Gastroesophageal sphincter (tissue), 4 donors: ENCODE data around the gene PNLIP. TPM values are rescaled to one million over a fixed set of nuclear protein-coding genes. Genes with fewer than 3 reads are reported as not detected.

Experiments used
- ATAC-seq: fragments of 150-250 bp; one replicate; pipeline ENCODE4 v1.9.1; 2016; ENCODE audit warnings: mild to moderate bottlenecking, moderate library complexity
- H3K27ac ChIP-seq, 4 donors: fragments of 200-600 bp; sonication (generic) in 3 of 4; 1 replicate in 3 of 4; 2 replicates in 1 of 4; pipeline ENCODE4 v1.5.1; 2016 to 2019
- H3K27me3 ChIP-seq: fragments of 200-600 bp; sonication (generic); one replicate; pipeline ENCODE4 v1.5.1; 2019
- H3K36me3 ChIP-seq, 2 donors: fragments of 200-600 bp; sonication (generic); one replicate each; pipeline ENCODE4 v1.5.1; 2019; ENCODE audit warnings: control low read depth in 1 of 2
- H3K4me1 ChIP-seq, 3 donors: fragments of 200-600 bp; sonication (generic); 1 replicate in 2 of 3; 2 replicates in 1 of 3; pipeline ENCODE4 v1.5.1; 2016 to 2019; ENCODE audit warnings: control low read depth in 2 of 3
- H3K4me3 ChIP-seq, 2 donors: fragments of 200-600 bp; sonication (generic); one replicate each; pipeline ENCODE4 v1.5.1; 2019; ENCODE audit warnings: mild to moderate bottlenecking in 1 of 2, moderate library complexity in 1 of 2
- H3K9me3 ChIP-seq, 3 donors: fragments of 200-600 bp; sonication (generic); one replicate each; pipeline ENCODE4 v1.5.1; 2017 to 2019; ENCODE audit warnings: control low read depth in 2 of 3
- CTCF ChIP-seq, 4 experiments: fragments of 200-600 bp in 2 of 4; fragments of 450-650 bp in 2 of 4; sonication (generic) in 1 of 4; IDR thresholded peaks; one replicate each; pipeline ENCODE4 v1.5.1; 2017 to 2019; ENCODE audit warnings: antibody characterized with exemption in 4 of 4, mild to moderate bottlenecking in 2 of 4, moderate library complexity in 2 of 4
- EP300 ChIP-seq: sonication (generic); formaldehyde crosslinking; IDR thresholded peaks from one replicate; pipeline ENCODE4 v1.6.1; 2017; ENCODE audit warnings: antibody characterized with exemption, mild to moderate bottlenecking
- POLR2A ChIP-seq, 2 donors: fragments of 450-650 bp; IDR thresholded peaks; one replicate each; pipeline ENCODE4 v1.6.1; 2017; ENCODE audit warnings: antibody characterized with exemption in 2 of 2, mild to moderate bottlenecking in 2 of 2, moderate library complexity in 1 of 2
- POLR2AphosphoS5 ChIP-seq: sonication (generic); formaldehyde crosslinking; IDR thresholded peaks from one replicate; pipeline ENCODE4 v1.6.1; 2017; ENCODE audit warnings: antibody characterized with exemption
- WGBS, 2 donors: methylation state at CpG; one replicate each; pipeline ENCODE4 v1.1.5; 2018; ENCODE audit warnings: low coverage in 1 of 2; 5-methylcytosine and 5-hydroxymethylcytosine counted together
- small RNA-seq, 4 donors: library from RNA; depleted of rRNA; stranded (forward); fragments of <200 nt; gene quantifications; one replicate each; pipeline ENCODE3, GENCODE V24; 2016
- total RNA-seq, 4 donors: library from RNA; depleted of rRNA; stranded (reverse); fragments of >200 nt; gene quantifications; one replicate each; pipeline ENCODE4 v1.1.0, GENCODE V29; 2016

PNLIP gene
- total RNA-seq, 4 donors from 2014 or later, result not detected

DNA sequence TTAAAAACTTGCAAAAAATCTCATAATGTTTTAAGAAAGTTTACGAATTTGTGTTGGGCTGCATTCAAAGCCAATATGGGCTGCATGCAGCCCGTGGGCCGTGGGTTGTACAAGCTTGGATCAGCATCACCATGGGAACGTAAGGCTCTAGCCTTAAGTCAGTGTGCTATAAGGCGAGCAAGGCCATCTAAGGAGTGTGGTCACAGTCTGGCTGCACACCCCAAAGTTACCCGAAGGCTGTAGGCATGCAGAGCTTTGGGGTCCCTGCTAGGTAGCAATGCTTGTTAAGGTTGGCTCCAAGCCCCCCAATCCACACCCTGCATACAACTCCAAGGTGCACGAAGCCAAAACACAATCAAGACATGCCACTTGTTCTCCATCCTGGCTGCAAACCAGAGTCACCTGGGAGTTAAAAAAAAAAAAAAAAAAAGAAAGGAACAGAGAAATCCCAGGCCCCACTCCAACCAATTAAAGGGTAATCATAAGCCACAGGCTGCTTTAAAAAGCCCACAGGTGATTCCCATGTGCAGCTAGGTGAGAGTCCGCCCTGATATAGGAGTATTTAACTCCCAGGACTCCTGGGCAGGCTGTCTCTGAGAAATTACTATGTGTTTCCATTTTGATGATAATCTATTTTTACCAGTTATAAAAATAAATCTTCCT, 66.5 kb downstream of the PNLIP start:
- no peak overlapping the region for H3K4me3 ChIP-seq
- H3K4me1 ChIP-seq, result no peaks in the 10 kb centered on the region
- no peak overlapping the region for H3K27ac ChIP-seq
- TF ChIP-seq POLR2AphosphoS5 (no peak), POLR2A (IDR thresholded peaks at IDR 0.05) (no peak), CTCF (IDR thresholded peaks at IDR 0.05) (no peak), EP300 (no peak)
- H3K27me3 ChIP-seq, result peaks cover 37% of the 10 kb centered on the region
- peaks cover 0 to 27% (median 0%) of the 10 kb centered on the region in 3 donors for H3K9me3 ChIP-seq
- 87 to 96% methylated on average over 7 to 8 of the region's 8 CpGs for WGBS, 2 donors
- no peaks in the 10 kb centered on the region for H3K36me3 ChIP-seq
- no peak for ATAC-seq

DNA sequence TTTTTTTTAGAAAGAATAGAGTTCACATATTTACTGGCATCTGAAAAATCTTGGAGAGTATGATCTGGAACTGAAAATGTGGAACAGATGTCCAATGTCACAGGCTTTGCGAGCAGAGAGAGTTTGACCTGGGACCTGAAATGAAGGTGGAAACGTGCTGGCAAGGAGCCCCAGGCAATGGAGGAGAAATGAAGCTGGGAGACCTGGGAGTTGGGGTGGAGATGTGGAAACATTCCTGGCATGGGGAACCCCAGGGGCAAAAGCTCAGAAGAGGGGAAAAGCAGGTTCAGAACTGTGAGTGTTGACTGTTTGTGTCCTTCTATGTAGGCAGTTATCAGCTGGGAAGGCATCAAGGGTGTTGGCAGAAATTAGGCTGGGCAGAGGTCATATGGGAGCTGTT, 67.7 kb downstream of the PNLIP start:
- TF ChIP-seq CTCF (IDR thresholded peaks at IDR 0.05) (no peak), POLR2AphosphoS5 (no peak), EP300 (no peak), POLR2A (IDR thresholded peaks at IDR 0.05) (no peak)
- H3K27me3 ChIP-seq, result peaks cover 34% of the 10 kb centered on the region
- ATAC-seq, result no peak

DNA sequence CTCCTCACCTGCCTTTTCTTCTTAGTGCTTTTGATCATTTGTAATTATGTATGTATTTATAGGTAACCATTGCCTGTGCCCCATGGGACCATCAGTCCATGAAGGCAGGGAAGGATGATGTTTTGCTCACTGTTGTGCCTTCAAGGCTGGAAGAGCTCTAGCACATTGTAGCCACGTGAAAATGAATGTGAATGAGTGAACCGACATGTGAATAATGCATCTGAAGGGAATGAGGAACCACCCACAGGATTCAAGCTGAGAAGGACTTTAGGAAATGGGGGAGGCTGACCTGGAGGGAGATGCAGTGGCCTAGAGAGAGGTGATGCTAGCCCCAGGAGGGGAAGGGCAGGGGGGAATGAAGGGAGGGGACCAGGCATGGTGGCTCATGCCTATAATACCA, 69.1 kb downstream of the PNLIP start:
- no peak for TF ChIP-seq POLR2AphosphoS5
- no peak for TF ChIP-seq EP300
- Histone ChIP-seq H3K4me3 (no peak overlapping the region), H3K9me3 (peaks cover 0 to 24% (median 0%) of the 10 kb centered on the region in 3 donors), H3K36me3 (no peaks in the 10 kb centered on the region), H3K4me1 (no peaks in the 10 kb centered on the region), H3K27me3 (peaks cover 21% of the 10 kb centered on the region), H3K27ac (no peak overlapping the region)
- WGBS, 2 donors, result 41% methylated on average over 2 of the region's 2 CpGs; no CpG with 5 or more reads in 1 of the 2 donors
- no peak for ATAC-seq

More for the DNA sequence above, 67.7 kb downstream of the PNLIP start:
- Histone ChIP-seq H3K4me3 (no peak overlapping the region), H3K27ac (no peak overlapping the region), H3K9me3 (peaks cover 0 to 27% (median 0%) of the 10 kb centered on the region in 3 donors), H3K36me3 (no peaks in the 10 kb centered on the region), H3K4me1 (no peaks in the 10 kb centered on the region)
- 36 to 85% methylated on average over 2 of the region's 2 CpGs for WGBS, 2 donors

DNA sequence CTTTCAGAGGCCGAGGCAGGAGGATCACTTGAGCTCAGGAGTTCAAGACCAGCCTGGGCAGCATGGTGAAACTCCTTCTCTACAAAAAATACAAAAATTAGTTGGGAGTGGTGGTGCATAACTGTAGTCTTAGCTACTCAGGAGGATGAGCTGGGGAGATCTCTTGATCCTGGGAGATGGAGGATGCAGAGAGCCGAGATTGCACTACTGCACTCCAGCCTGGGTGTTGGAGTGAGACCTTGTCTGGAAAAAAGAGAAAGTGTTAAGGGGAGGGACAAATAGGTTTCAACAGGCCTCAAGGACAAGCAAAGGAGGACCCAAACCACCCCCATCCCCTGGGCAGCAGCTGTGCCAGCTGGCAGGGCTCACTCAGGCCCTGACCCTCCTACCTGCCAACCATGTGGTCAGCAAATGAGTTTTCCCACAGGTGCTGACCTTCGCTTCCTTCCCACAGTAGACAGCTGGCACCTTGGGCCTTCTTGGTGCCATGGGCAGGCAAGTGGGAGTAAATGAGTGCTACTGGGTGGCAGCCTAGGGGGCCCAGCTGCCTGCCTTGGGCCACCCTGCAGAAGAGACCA, 69.6 kb downstream of the PNLIP start:
- H3K36me3 ChIP-seq, result no peaks in the 10 kb centered on the region
- no peak overlapping the region for H3K27ac ChIP-seq
- no peak overlapping the region for H3K4me3 ChIP-seq
- H3K9me3 ChIP-seq, result peaks cover 0 to 19% (median 0%) of the 10 kb centered on the region in 3 donors
- H3K4me1 ChIP-seq, result no peaks in the 10 kb centered on the region
- WGBS, 2 donors, result 89 to 100% methylated on average over 1 to 2 of the region's 3 CpGs
- no peak for ATAC-seq
- TF ChIP-seq POLR2AphosphoS5 (no peak), POLR2A (IDR thresholded peaks at IDR 0.05) (no peak), CTCF (IDR thresholded peaks at IDR 0.05) (no peak), EP300 (no peak)
- peaks cover 16% of the 10 kb centered on the region for H3K27me3 ChIP-seq

Small RNA genes within 50 kb of the gene (small RNA-seq; reads per million reads assigned to genes)
- gene RNU6-1090P, result 0 reads per million in 4 donors

Other genes starting within 250 kb of the PNLIP start
- not detected for gene CCDC172, start 221.5 kb upstream of the PNLIP start, total RNA-seq
- under 1 TPM in 1 of 4 donors, not detected in 3; 0.30 TPM for gene PNLIPRP3, start 118.1 kb upstream of the PNLIP start, total RNA-seq
- not detected for gene PNLIPRP1, start 45.0 kb downstream of the PNLIP start, total RNA-seq
- not detected for gene PNLIPRP2, start 75.0 kb downstream of the PNLIP start, total RNA-seq
- 10 to 100 TPM; 12.3 to 26.3 (median 20.6) TPM for gene HSPA12A, start 196.6 kb downstream of the PNLIP start, total RNA-seq